ENCODE results near the gene AGR2.
"Not testable (repeated sequence)": the region's sequence is repeated elsewhere in the genome, so short reads cannot be mapped to it uniquely, and the experiment has no call there.

AGR2 gene

GRCh38 chr7:16773326-16773725 is 31.5 kb downstream of the AGR2 start:
- DNase-seq (ENCODE audit: low read depth): no peak
- no peak overlapping the region for H3K4me3 ChIP-seq (ENCODE audit: low read depth, low read length)
- no peak for TF ChIP-seq MYC (IDR thresholded peaks at IDR 0.05; ENCODE audit: low read depth, low read length)

DNA sequence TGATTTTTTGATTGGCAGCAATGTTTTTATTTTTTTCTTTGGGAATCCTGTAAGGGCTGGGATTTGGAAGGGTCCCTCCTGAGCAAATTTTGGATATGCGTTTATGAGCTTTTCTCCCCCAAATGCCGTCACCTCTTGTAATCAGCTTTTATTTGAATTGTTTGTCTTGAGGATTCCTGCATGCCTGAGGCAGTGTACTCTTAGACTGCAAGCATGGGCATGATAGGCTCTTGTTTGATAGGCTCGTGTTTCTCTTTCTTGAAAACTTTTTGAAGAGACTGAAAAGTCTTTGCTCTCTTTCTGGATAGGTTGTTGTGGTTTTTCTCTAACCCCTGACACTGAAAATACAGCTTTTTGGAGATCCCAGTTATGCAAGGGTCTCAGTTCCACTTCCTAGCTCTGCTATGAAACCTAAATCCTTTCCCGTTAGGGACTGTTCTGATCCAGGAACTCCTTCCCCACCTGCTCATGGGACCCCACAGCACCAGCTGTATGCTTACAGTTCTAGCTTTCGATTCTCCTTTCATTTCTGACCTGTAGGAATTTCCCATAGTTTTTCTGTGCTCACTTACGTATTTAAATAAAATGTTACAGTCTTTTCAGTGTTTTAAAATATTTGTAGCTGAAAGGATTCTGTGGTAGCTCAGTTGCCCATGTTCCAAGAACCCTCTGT is 34.0 kb downstream of the AGR2 start:
- TF ChIP-seq MAX (IDR thresholded peaks at IDR 0.05; ENCODE audit: low read depth, low read length) (no peak), CTCF (IDR thresholded peaks at IDR 0.05; ENCODE audit: low read depth, low read length) (no peak), MYC (IDR thresholded peaks at IDR 0.05; ENCODE audit: low read depth, low read length) (no peak), POLR2A (IDR thresholded peaks at IDR 0.05; ENCODE audit: extremely low read depth, insufficient read length) (no peak)
- DNase-seq (ENCODE audit: low read depth): no peak
- H3K4me3 ChIP-seq (ENCODE audit: low read depth, low read length): no peak overlapping the region

GRCh38 chr7:16769994-16770393 is 34.8 kb downstream of the AGR2 start:
- not testable (repeated sequence) for DNase-seq (ENCODE audit: low read depth); H3K4me3 ChIP-seq (ENCODE audit: low read depth, low read length)

DNA sequence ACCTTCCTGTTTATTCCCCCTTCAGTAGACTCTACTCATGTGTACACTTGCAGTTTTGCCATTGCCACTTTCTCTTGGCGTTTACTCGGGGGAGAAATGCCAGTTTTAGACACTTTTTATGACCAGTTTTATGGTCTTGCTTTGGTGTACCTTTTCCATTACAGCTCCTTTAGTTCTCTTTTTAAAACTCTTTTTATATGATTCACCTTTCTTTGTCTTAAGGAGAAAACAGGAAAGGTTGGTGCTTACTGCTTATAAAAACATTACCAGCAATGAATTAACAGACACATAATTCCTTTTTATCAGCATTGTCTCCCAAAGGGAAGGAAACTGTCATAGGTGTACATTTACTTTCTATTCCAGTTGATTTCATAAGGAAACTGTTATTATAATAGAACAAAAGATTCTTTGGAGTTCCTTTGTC is 39.4 kb downstream of the AGR2 start:
- no peak for DNase-seq (ENCODE audit: low read depth)
- H3K4me3 ChIP-seq (ENCODE audit: low read depth, low read length): no peak overlapping the region
- TF ChIP-seq MAX (IDR thresholded peaks at IDR 0.05; ENCODE audit: low read depth, low read length): no peak
- TF ChIP-seq CTCF (IDR thresholded peaks at IDR 0.05; ENCODE audit: low read depth, low read length): no peak
- no peak for TF ChIP-seq POLR2A (IDR thresholded peaks at IDR 0.05; ENCODE audit: extremely low read depth, insufficient read length)
- TF ChIP-seq MYC (IDR thresholded peaks at IDR 0.05; ENCODE audit: low read depth, low read length): no peak

DNA sequence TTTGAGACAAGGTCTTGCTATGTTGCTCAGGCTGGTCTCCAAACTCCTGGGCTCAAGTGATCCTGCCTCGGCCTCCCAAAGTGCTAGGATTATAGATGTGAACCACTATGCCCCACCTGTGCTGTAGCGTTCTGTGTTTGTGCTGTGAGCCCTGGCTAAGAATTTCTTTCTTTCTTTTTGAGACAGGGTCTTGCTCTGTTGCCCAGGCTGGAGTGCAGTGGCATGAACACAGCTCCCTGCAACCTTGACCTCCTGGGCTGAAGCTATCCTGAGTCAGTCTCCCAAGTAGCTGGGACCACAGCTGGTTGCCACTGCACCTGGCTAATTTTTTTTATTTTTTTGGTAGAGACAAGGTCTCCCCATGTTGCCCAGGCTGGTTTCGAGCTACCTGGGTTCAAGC is 39.9 kb downstream of the AGR2 start:
- no peak for TF ChIP-seq POLR2A (IDR thresholded peaks at IDR 0.05; ENCODE audit: extremely low read depth, insufficient read length)
- TF ChIP-seq MAX (IDR thresholded peaks at IDR 0.05; ENCODE audit: low read depth, low read length): no peak
- no peak for TF ChIP-seq CTCF (IDR thresholded peaks at IDR 0.05; ENCODE audit: low read depth, low read length)
- no peak for TF ChIP-seq MYC (IDR thresholded peaks at IDR 0.05; ENCODE audit: low read depth, low read length)
- H3K4me3 ChIP-seq (ENCODE audit: low read depth, low read length): no peak overlapping the region
- DNase-seq (ENCODE audit: low read depth): no peak

DNA sequence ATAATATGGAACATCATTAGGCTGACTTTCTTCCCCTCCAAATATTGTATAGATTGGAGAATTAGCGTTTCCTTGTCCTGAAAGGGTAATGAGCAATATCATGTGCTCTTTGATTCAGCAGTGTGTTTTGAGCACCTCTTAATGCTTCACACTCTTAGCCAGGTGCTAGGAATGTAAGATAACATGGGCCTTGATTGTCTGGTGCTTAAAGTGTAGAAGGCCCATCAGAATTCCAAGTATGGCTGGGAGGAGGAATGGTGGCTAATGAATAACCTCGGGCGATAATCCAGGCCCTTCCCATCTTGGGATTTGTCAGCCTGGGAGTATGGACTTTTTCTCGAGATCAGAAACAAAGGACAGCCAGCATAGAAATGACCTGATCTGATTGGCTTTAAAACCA is 42.6 kb downstream of the AGR2 start:
- no peak for DNase-seq (ENCODE audit: low read depth)
- TF ChIP-seq MYC (IDR thresholded peaks at IDR 0.05; ENCODE audit: low read depth, low read length) (no peak), MAX (IDR thresholded peaks at IDR 0.05; ENCODE audit: low read depth, low read length) (no peak), CTCF (IDR thresholded peaks at IDR 0.05; ENCODE audit: low read depth, low read length) (no peak)
- no peak overlapping the region for H3K4me3 ChIP-seq (ENCODE audit: low read depth, low read length)

DNA sequence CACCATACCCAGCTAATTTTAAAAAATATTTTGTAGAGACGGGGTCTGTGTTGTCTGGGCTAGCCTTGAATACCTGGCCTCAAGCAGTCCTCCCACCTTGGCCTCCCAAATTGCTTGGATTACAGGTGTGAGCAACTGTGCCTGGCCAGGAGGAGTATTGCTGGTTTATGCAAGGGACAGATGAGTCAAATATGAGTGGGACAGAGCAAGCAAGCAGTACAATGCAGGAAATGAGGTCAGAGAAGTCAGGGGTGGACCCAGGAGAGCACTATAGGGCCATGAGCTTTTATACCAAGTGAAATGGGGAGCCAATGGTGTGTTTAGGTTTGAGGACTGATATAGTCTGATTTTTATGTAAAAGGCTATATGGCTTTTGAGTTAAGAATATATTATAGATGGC is 45.0 kb downstream of the AGR2 start:
- no peak for TF ChIP-seq CTCF (IDR thresholded peaks at IDR 0.05; ENCODE audit: low read depth, low read length)
- TF ChIP-seq POLR2A (IDR thresholded peaks at IDR 0.05; ENCODE audit: extremely low read depth, insufficient read length): no peak
- TF ChIP-seq MAX (IDR thresholded peaks at IDR 0.05; ENCODE audit: low read depth, low read length): no peak
- no peak for TF ChIP-seq MYC (IDR thresholded peaks at IDR 0.05; ENCODE audit: low read depth, low read length)
- no peak overlapping the region for H3K4me3 ChIP-seq (ENCODE audit: low read depth, low read length)
- no peak for DNase-seq (ENCODE audit: low read depth)

All from NB4 (cell line).